ENCODE data around the gene COL11A2. TPM values are rescaled to one million over a fixed set of nuclear protein-coding genes. Genes with fewer than 3 reads are reported as not detected.
A peak's percentile ranks its signal among the peaks of the same experiment; 100 is the strongest.
"Not testable (repeated sequence)": the region's sequence is repeated elsewhere in the genome, so short reads cannot be mapped to it uniquely, and the experiment has no call there.

The COL11A2 gene
- polyA plus RNA-seq, 3 donors = 4.2 to 7.3 (median 5.0) TPM

- DNase-seq (ENCODE audit: extremely low read depth in 1 of 11, low read depth in 9 of 11, low spot score in 4 of 11) = no peak
These were observed 26.5 kb downstream of the COL11A2 start for GRCh38 chr6:33165581-33166258.

- no peak for DNase-seq (ENCODE audit: extremely low read depth in 1 of 11, low read depth in 9 of 11, low spot score in 4 of 11)
These were observed 27.4 kb downstream of the COL11A2 start for GRCh38 chr6:33164665-33165373.

- no peak for DNase-seq (ENCODE audit: extremely low read depth in 1 of 11, low read depth in 9 of 11, low spot score in 4 of 11)
These were observed 28.1 kb downstream of the COL11A2 start for GRCh38 chr6:33164176-33164575.

- DNase-seq (ENCODE audit: extremely low read depth in 1 of 11, low read depth in 9 of 11, low spot score in 4 of 11) = no peak
These were observed 28.7 kb downstream of the COL11A2 start for GRCh38 chr6:33163540-33163939.

GRCh38 chr6:33161354-33162331 lies 30.6 kb downstream of the COL11A2 start:
- DNase-seq (ENCODE audit: extremely low read depth in 1 of 11, low read depth in 9 of 11, low spot score in 4 of 11) = peak in 8 of 11 donors; percentile 18 to 62 (median 52)

- no peak for DNase-seq (ENCODE audit: extremely low read depth in 1 of 11, low read depth in 9 of 11, low spot score in 4 of 11)
These were observed 31.4 kb downstream of the COL11A2 start for GRCh38 chr6:33160728-33161344.

- DNase-seq (ENCODE audit: extremely low read depth in 1 of 11, low read depth in 9 of 11, low spot score in 4 of 11) = no peak
These were observed 32.2 kb downstream of the COL11A2 start for GRCh38 chr6:33160096-33160495.

- DNase-seq (ENCODE audit: extremely low read depth in 1 of 11, low read depth in 9 of 11, low spot score in 4 of 11) = no peak
These were observed 35.3 kb downstream of the COL11A2 start for GRCh38 chr6:33156964-33157363.

GRCh38 chr6:33156561-33156960 lies 35.7 kb downstream of the COL11A2 start:
- DNase-seq (ENCODE audit: extremely low read depth in 1 of 11, low read depth in 9 of 11, low spot score in 4 of 11) = no peak

- DNase-seq (ENCODE audit: extremely low read depth in 1 of 11, low read depth in 9 of 11, low spot score in 4 of 11) = no peak
These were observed 37.9 kb downstream of the COL11A2 start for GRCh38 chr6:33154349-33154748.

GRCh38 chr6:33151050-33151449 lies 41.2 kb downstream of the COL11A2 start:
- no peak for DNase-seq (ENCODE audit: extremely low read depth in 1 of 11, low read depth in 9 of 11, low spot score in 4 of 11)

- not testable (repeated sequence) for DNase-seq (ENCODE audit: extremely low read depth in 1 of 11, low read depth in 9 of 11, low spot score in 4 of 11)
These were observed 41.7 kb downstream of the COL11A2 start for GRCh38 chr6:33150560-33150959.

GRCh38 chr6:33147807-33148666 lies 44.2 kb downstream of the COL11A2 start:
- peak in 8 of 11 donors; percentile 27 to 63 (median 44) for DNase-seq (ENCODE audit: extremely low read depth in 1 of 11, low read depth in 9 of 11, low spot score in 4 of 11)

GRCh38 chr6:33144373-33144772 lies 47.9 kb downstream of the COL11A2 start:
- DNase-seq (ENCODE audit: extremely low read depth in 1 of 11, low read depth in 9 of 11, low spot score in 4 of 11) = peak in 1 of 11 donors; percentile 7

- no peak for DNase-seq (ENCODE audit: extremely low read depth in 1 of 11, low read depth in 9 of 11, low spot score in 4 of 11)
These were observed 49.0 kb downstream of the COL11A2 start for GRCh38 chr6:33143113-33143770.

- no peak for DNase-seq (ENCODE audit: extremely low read depth in 1 of 11, low read depth in 9 of 11, low spot score in 4 of 11)
These were observed 49.7 kb downstream of the COL11A2 start for GRCh38 chr6:33142501-33143070.

GRCh38 chr6:33140556-33140955 lies 51.7 kb downstream of the COL11A2 start:
- no peak for DNase-seq (ENCODE audit: extremely low read depth in 1 of 11, low read depth in 9 of 11, low spot score in 4 of 11)

Data from renal cortex interstitium (tissue), 11 donors.